ENCODE measurements around the gene CDK2AP2.

CDK2AP2 gene

DNA sequence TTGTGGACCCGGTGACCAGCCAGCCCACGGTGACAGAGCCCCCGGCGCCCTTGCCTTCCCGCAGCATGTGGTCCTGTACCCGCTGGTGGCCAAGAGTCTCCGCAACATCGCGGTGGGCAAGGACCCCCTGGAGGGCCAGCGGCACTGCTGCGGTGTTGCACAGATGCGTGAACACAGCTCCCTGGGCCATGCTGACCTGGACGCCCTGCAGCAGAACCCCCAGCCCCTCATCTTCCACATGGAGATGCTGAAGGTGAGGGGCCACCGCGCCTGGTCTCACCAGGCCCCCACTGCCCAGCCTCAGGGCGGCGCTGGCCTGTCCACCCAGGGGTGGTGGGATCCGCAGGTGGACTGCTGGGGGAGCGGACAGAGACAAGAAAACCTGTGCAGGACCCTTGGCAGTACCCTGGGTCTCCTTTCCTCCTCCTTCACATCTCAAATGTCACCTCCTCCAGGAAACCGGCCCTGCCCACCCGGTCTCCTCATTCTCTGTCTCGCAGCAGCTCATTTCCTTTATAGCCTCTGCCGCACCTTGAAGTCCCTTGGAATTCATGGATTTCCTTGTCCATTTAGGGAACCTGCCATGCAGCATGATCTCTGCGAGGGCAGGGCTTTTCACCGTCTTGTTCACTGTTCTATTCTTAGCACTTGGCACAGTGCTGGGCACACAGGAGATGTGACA lies 18.6 kb downstream of the CDK2AP2 start:
- TF ChIP-seq TCF12 (IDR thresholded peaks at IDR 0.05; ENCODE audit: low read depth) (no peak), ZBTB7A (IDR thresholded peaks at IDR 0.05; ENCODE audit: low read depth) (0 out of 2 replicates have a peak, but pooled peaks have one; percentile 24)

- no peak for TF ChIP-seq USF1 (IDR thresholded peaks at IDR 0.05)
- TF ChIP-seq NFIC (IDR thresholded peaks at IDR 0.05), result no peak
- no peak for TF ChIP-seq CEBPB (IDR thresholded peaks at IDR 0.05)
- no peak for TF ChIP-seq YY1 (IDR thresholded peaks at IDR 0.05; ENCODE audit: low read depth)
- TF ChIP-seq, protein P1, sequence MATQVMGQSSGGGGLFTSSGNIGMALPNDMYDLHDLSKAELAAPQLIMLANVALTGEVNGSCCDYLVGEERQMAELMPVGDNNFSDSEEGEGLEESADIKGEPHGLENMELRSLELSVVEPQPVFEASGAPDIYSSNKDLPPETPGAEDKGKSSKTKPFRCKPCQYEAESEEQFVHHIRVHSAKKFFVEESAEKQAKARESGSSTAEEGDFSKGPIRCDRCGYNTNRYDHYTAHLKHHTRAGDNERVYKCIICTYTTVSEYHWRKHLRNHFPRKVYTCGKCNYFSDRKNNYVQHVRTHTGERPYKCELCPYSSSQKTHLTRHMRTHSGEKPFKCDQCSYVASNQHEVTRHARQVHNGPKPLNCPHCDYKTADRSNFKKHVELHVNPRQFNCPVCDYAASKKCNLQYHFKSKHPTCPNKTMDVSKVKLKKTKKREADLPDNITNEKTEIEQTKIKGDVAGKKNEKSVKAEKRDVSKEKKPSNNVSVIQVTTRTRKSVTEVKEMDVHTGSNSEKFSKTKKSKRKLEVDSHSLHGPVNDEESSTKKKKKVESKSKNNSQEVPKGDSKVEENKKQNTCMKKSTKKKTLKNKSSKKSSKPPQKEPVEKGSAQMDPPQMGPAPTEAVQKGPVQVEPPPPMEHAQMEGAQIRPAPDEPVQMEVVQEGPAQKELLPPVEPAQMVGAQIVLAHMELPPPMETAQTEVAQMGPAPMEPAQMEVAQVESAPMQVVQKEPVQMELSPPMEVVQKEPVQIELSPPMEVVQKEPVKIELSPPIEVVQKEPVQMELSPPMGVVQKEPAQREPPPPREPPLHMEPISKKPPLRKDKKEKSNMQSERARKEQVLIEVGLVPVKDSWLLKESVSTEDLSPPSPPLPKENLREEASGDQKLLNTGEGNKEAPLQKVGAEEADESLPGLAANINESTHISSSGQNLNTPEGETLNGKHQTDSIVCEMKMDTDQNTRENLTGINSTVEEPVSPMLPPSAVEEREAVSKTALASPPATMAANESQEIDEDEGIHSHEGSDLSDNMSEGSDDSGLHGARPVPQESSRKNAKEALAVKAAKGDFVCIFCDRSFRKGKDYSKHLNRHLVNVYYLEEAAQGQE (IDR thresholded peaks at IDR 0.05; ENCODE audit: low read depth), result no peak
- no peak for TF ChIP-seq RAD21 (IDR thresholded peaks at IDR 0.05; ENCODE audit: low read depth)
- TF ChIP-seq TAF1 (IDR thresholded peaks at IDR 0.05; ENCODE audit: low read depth), result no peak
- no peak for TF ChIP-seq TEAD4 (IDR thresholded peaks at IDR 0.05)
- no peak for TF ChIP-seq CREB1 (IDR thresholded peaks at IDR 0.05; ENCODE audit: low read depth)
- TF ChIP-seq EP300 (IDR thresholded peaks at IDR 0.05; ENCODE audit: borderline replicate concordance), result no peak
- TF ChIP-seq EGR1 (IDR thresholded peaks at IDR 0.05), result no peak
- no peak for TF ChIP-seq ZBTB7A (IDR thresholded peaks at IDR 0.05; ENCODE audit: low read depth)
- no peak for TF ChIP-seq FOXM1 (IDR thresholded peaks at IDR 0.05; ENCODE audit: borderline replicate concordance, low read depth)
- TF ChIP-seq TCF12 (IDR thresholded peaks at IDR 0.05; ENCODE audit: low read depth), result no peak
- no peak for TF ChIP-seq MAX (IDR thresholded peaks at IDR 0.05)
Measured at GRCh38 chr11:67486481-67487195, 21.3 kb downstream of the CDK2AP2 start.

- TF ChIP-seq TAF1 (IDR thresholded peaks at IDR 0.05; ENCODE audit: low read depth) (no peak), ZBTB7A (IDR thresholded peaks at IDR 0.05; ENCODE audit: low read depth) (no peak), CREB1 (IDR thresholded peaks at IDR 0.05; ENCODE audit: low read depth) (no peak), CEBPB (IDR thresholded peaks at IDR 0.05) (no peak), TEAD4 (IDR thresholded peaks at IDR 0.05) (no peak)
Measured at GRCh38 chr11:67484847-67485311, 23.1 kb downstream of the CDK2AP2 start.

GRCh38 chr11:67483831-67484665 lies 23.9 kb downstream of the CDK2AP2 start:
- TF ChIP-seq CREB1 (IDR thresholded peaks at IDR 0.05; ENCODE audit: low read depth), result no peak
- TF ChIP-seq, protein P1 (IDR thresholded peaks at IDR 0.05; ENCODE audit: low read depth), result no peak
- TF ChIP-seq FOXM1 (IDR thresholded peaks at IDR 0.05; ENCODE audit: borderline replicate concordance, low read depth), result no peak
- TF ChIP-seq NFIC (IDR thresholded peaks at IDR 0.05), result no peak
- TF ChIP-seq TCF12 (IDR thresholded peaks at IDR 0.05; ENCODE audit: low read depth), result no peak
- TF ChIP-seq TEAD4 (IDR thresholded peaks at IDR 0.05), result no peak
- no peak for TF ChIP-seq YY1 (IDR thresholded peaks at IDR 0.05; ENCODE audit: low read depth)
- no peak for TF ChIP-seq CEBPB (IDR thresholded peaks at IDR 0.05)
- TF ChIP-seq MAX (IDR thresholded peaks at IDR 0.05), result no peak
- no peak for TF ChIP-seq RAD21 (IDR thresholded peaks at IDR 0.05; ENCODE audit: low read depth)
- TF ChIP-seq TAF1 (IDR thresholded peaks at IDR 0.05; ENCODE audit: low read depth), result no peak
- no peak for TF ChIP-seq EGR1 (IDR thresholded peaks at IDR 0.05)
- no peak for TF ChIP-seq EP300 (IDR thresholded peaks at IDR 0.05; ENCODE audit: borderline replicate concordance)
- TF ChIP-seq USF1 (IDR thresholded peaks at IDR 0.05), result no peak
- TF ChIP-seq ZBTB7A (IDR thresholded peaks at IDR 0.05; ENCODE audit: low read depth), result no peak
